ENCODE results near the gene MYCN. TPM values are rescaled to one million over a fixed set of nuclear protein-coding genes. Genes with fewer than 3 reads are reported as not detected.

The MYCN gene
- total and polyA plus RNA-seq, 2 donors (not counting 3 experiments of a cell fraction or from before 2014, with no cell fraction given): 0.47 to 6.8 TPM

GRCh38 chr2:15988733-15989132, 48.4 kb downstream of the MYCN start:
- no peak for TF ChIP-seq JUN (IDR thresholded peaks at IDR 0.05; ENCODE audit: borderline replicate concordance, insufficient read depth, insufficient read length, low read depth)
- TF ChIP-seq POLR2A (IDR thresholded peaks at IDR 0.05; ENCODE audit: low read depth, low read length): no peak
- no peak for TF ChIP-seq CTCF (IDR thresholded peaks at IDR 0.05; ENCODE audit: extremely low read depth in 1 of 2, insufficient read depth in 1 of 2, low read depth in 1 of 2, low read length in 2 of 2)
- Histone ChIP-seq H3K27ac (ENCODE audit: insufficient read depth, low read depth, low read length) (no peak overlapping the region), H3K27me3 (ENCODE audit: control insufficient read depth in 2 of 2, insufficient read depth in 2 of 2, low read length in 2 of 2) (no peaks in the 10 kb centered on the region), H3K4me1 (ENCODE audit: control insufficient read depth, extremely low read depth, insufficient read depth, low read length) (no peaks in the 10 kb centered on the region), H3K4me3 (replicated peaks in 1 of 3; ENCODE audit: insufficient read depth in 1 of 3, low read depth in 1 of 3, low read length in 3 of 3) (no peak overlapping the region), H3K4me2 (ENCODE audit: insufficient read depth, low read length) (no peak overlapping the region), H3K9me3 (replicated peaks; ENCODE audit: control insufficient read depth, insufficient read depth, low read length) (no peaks in the 10 kb centered on the region), H3K79me2 (ENCODE audit: control insufficient read depth, insufficient read depth, low read length) (no peaks in the 10 kb centered on the region), H2AFZ (ENCODE audit: low read depth, low read length) (no peak overlapping the region), H3K9ac (replicated peaks; ENCODE audit: extremely low read depth, insufficient read depth, low read length) (no peak overlapping the region), H3K9me1 (replicated peaks; ENCODE audit: control insufficient read depth, extremely low read depth, insufficient read depth, low read length) (no peaks in the 10 kb centered on the region), H3K36me3 (ENCODE audit: control insufficient read depth in 2 of 2, extremely low read depth in 1 of 2, insufficient read depth in 2 of 2, low read length in 2 of 2) (no peaks in the 10 kb centered on the region), H4K20me1 (replicated peaks; ENCODE audit: control insufficient read depth, extremely low read depth, insufficient read depth, low read length) (no peaks in the 10 kb centered on the region)
- ChIA-PET CTCF (no interaction called here), POLR2A (no interaction called here)
- dilution Hi-C loops (cut with MboI; ENCODE audit: extremely low pct_ligation_motif_present, low sequenced_read_pairs): no loop called here
- FAIRE-seq (no peak), DNase-seq (ENCODE audit: low read depth, low spot score) (no peak)
- intact Hi-C loops (cut with micrococcal nuclease): no loop called here
- BruUV-seq (replicated peaks): no TSS peak

GRCh38 chr2:15989559-15989958, 49.2 kb downstream of the MYCN start:
- Histone ChIP-seq H3K27me3 (ENCODE audit: control insufficient read depth in 2 of 2, insufficient read depth in 2 of 2, low read length in 2 of 2) (no peaks in the 10 kb centered on the region), H3K9ac (replicated peaks; ENCODE audit: extremely low read depth, insufficient read depth, low read length) (no peak overlapping the region), H3K4me2 (ENCODE audit: insufficient read depth, low read length) (no peak overlapping the region), H4K20me1 (replicated peaks; ENCODE audit: control insufficient read depth, extremely low read depth, insufficient read depth, low read length) (no peaks in the 10 kb centered on the region), H3K4me3 (replicated peaks in 1 of 3; ENCODE audit: insufficient read depth in 1 of 3, low read depth in 1 of 3, low read length in 3 of 3) (no peak overlapping the region), H2AFZ (ENCODE audit: low read depth, low read length) (no peak overlapping the region), H3K9me1 (replicated peaks; ENCODE audit: control insufficient read depth, extremely low read depth, insufficient read depth, low read length) (no peaks in the 10 kb centered on the region), H3K9me3 (replicated peaks; ENCODE audit: control insufficient read depth, insufficient read depth, low read length) (no peaks in the 10 kb centered on the region), H3K36me3 (ENCODE audit: control insufficient read depth in 2 of 2, extremely low read depth in 1 of 2, insufficient read depth in 2 of 2, low read length in 2 of 2) (no peaks in the 10 kb centered on the region), H3K4me1 (ENCODE audit: control insufficient read depth, extremely low read depth, insufficient read depth, low read length) (no peaks in the 10 kb centered on the region), H3K27ac (ENCODE audit: insufficient read depth, low read depth, low read length) (no peak overlapping the region), H3K79me2 (ENCODE audit: control insufficient read depth, insufficient read depth, low read length) (no peaks in the 10 kb centered on the region)
- dilution Hi-C loops (cut with MboI; ENCODE audit: extremely low pct_ligation_motif_present, low sequenced_read_pairs): no loop called here
- intact Hi-C loops (cut with micrococcal nuclease): no loop called here
- CTCF ChIA-PET: no interaction called here
- no peak for FAIRE-seq
- BruUV-seq (replicated peaks): no TSS peak
- DNase-seq (ENCODE audit: low read depth, low spot score): no peak
- TF ChIP-seq POLR2AphosphoS5 (IDR thresholded peaks at IDR 0.05; ENCODE audit: insufficient read depth, low read depth, low read length) (no peak), MAX (IDR thresholded peaks at IDR 0.05; ENCODE audit: insufficient read depth, insufficient read length) (no peak), JUN (IDR thresholded peaks at IDR 0.05; ENCODE audit: borderline replicate concordance, insufficient read depth, insufficient read length, low read depth) (no peak), MYC (IDR thresholded peaks at IDR 0.05; ENCODE audit: low read depth, low read length) (no peak), CTCF (IDR thresholded peaks at IDR 0.05; ENCODE audit: extremely low read depth in 1 of 2, insufficient read depth in 1 of 2, low read depth in 1 of 2, low read length in 2 of 2) (no peak), POLR2A (IDR thresholded peaks at IDR 0.05; ENCODE audit: low read depth, low read length) (no peak), EZH2 (IDR thresholded peaks at IDR 0.05; ENCODE audit: borderline replicate concordance, low read depth, low read length, severe bottlenecking) (no peak), FOS (IDR thresholded peaks at IDR 0.05; ENCODE audit: borderline replicate concordance, insufficient read depth, low read length) (no peak), GATA2 (IDR thresholded peaks at IDR 0.05; ENCODE audit: insufficient read depth, insufficient read length, low read depth, low read length) (no peak)
- POLR2A ChIA-PET: no interaction called here

Data from endothelial cell of umbilical vein (primary cell).